GM23338 (cell line): ENCODE data around the gene IWS1. TPM values are rescaled to one million over a fixed set of nuclear protein-coding genes. Genes with fewer than 3 reads are reported as not detected.

Source experiments
- ATAC-seq: fragments of 200-7000 bp; cut with Tn5 transposase; 3 replicates; pipeline ENCODE4 v1.9.1; 2020
- DNase-seq: peaks from one replicate; pipeline ENCODE4 v3.0.0-alpha.2; 2015; ENCODE audit warnings: low spot score
- H2AFZ ChIP-seq: fragments of 200-600 bp; sonication (generic); 2 replicates; pipeline ENCODE4 v1.8.0; 2016; ENCODE audit warnings: antibody characterized with exemption, mild to moderate bottlenecking, moderate library complexity
- H3F3A ChIP-seq: fragments of 200-600 bp; sonication (generic); replicated peaks from 2 replicates; pipeline ENCODE4 v1.8.0; 2017; ENCODE audit warnings: antibody characterized with exemption, mixed run types, low read depth
- H3K27ac ChIP-seq: fragments of 200-600 bp; sonication (generic); 2 replicates; pipeline ENCODE4 v1.6.1; 2016; ENCODE audit warnings: low read depth
- H3K27me3 ChIP-seq: fragments of 200-600 bp; sonication (generic); 2 replicates; pipeline ENCODE4 v1.8.0; 2016; ENCODE audit warnings: mild to moderate bottlenecking, mixed run types, moderate library complexity; ENCODE audit not compliant: insufficient read depth
- H3K36me3 ChIP-seq: fragments of 200-600 bp; sonication (generic); 2 replicates; pipeline ENCODE4 v1.8.0; 2016; ENCODE audit warnings: mild to moderate bottlenecking; ENCODE audit not compliant: insufficient read depth
- H3K4me1 ChIP-seq: fragments of 200-600 bp; sonication (generic); 2 replicates; pipeline ENCODE4 v1.8.0; 2016; ENCODE audit warnings: mild to moderate bottlenecking, moderate library complexity; ENCODE audit not compliant: insufficient read depth
- H3K4me2 ChIP-seq: fragments of 200-600 bp; sonication (generic); 2 replicates; pipeline ENCODE4 v1.7.1; 2017; ENCODE audit warnings: mixed run types
- H3K4me3 ChIP-seq: fragments of 200-600 bp; sonication (generic); 2 replicates; pipeline ENCODE4 v1.6.1; 2016; ENCODE audit warnings: mixed run types
- H3K79me2 ChIP-seq: fragments of 200-600 bp; sonication (generic); replicated peaks from 2 replicates; pipeline ENCODE4 v1.8.0; 2017; ENCODE audit warnings: mild to moderate bottlenecking; ENCODE audit not compliant: insufficient read depth
- H3K9me2 ChIP-seq: fragments of 200-600 bp; sonication (generic); 2 replicates; pipeline ENCODE4 v1.8.0; 2017; ENCODE audit not compliant: insufficient read depth
- H4K20me1 ChIP-seq: fragments of 200-600 bp; sonication (generic); replicated peaks from 2 replicates; pipeline ENCODE4 v1.8.0; 2017; ENCODE audit warnings: mild to moderate bottlenecking; ENCODE audit not compliant: insufficient read depth
- H3K27ac Mint-ChIP-seq: 2 replicates; pipeline ENCODE4 v1.8.0; 2020; ENCODE audit warnings: inconsistent platforms, mild to moderate bottlenecking, moderate library complexity, mixed read lengths
- H3K27me3 Mint-ChIP-seq: 3 replicates; pipeline ENCODE4 v1.8.0; 2022; ENCODE audit warnings: low read depth, mild to moderate bottlenecking, moderate library complexity, mixed read lengths, inconsistent platforms; ENCODE audit not compliant: insufficient read depth, poor library complexity
- H3K36me3 Mint-ChIP-seq: 3 replicates; pipeline ENCODE4 v1.8.0; 2021; ENCODE audit warnings: low read depth, mild to moderate bottlenecking, inconsistent platforms, moderate library complexity, mixed read lengths
- H3K4me1 Mint-ChIP-seq: 3 replicates; pipeline ENCODE4 v1.8.0; 2020; ENCODE audit warnings: mild to moderate bottlenecking, inconsistent platforms, mixed read lengths
- H3K4me3 Mint-ChIP-seq: 3 replicates; pipeline ENCODE4 v1.8.0; 2021; ENCODE audit warnings: moderate library complexity, mild to moderate bottlenecking, inconsistent platforms, mixed read lengths
- H3K9me3 Mint-ChIP-seq: 3 replicates; pipeline ENCODE4 v1.8.0; 2020; ENCODE audit warnings: moderate library complexity, mild to moderate bottlenecking, inconsistent platforms, mixed read lengths
- CREB1 ChIP-seq: fragments of 250-450 bp; sonication (Bioruptor Pico); IDR thresholded peaks from 2 replicates; pipeline ENCODE4 v1.5.0; 2020; ENCODE audit warnings: low read depth, mild to moderate bottlenecking, moderate library complexity
- CTCF ChIP-seq, 2 experiments: fragments of 200-600 bp in 1 of 2; sonication (generic) in 1 of 2; conservative IDR thresholded peaks; 2 replicates each; pipeline versions ENCODE4 v1.5.1 to v1.6.1; 2016 to 2017; ENCODE audit warnings: antibody characterized with exemption in 2 of 2, low read depth in 2 of 2, mild to moderate bottlenecking in 2 of 2, moderate library complexity in 1 of 2
- JUNB ChIP-seq: IDR thresholded peaks from one replicate; pipeline ENCODE4 v1.6.1; 2016; ENCODE audit warnings: antibody characterized with exemption; ENCODE audit not compliant: unreplicated experiment
- REST ChIP-seq: IDR thresholded peaks from one replicate; pipeline ENCODE4 v1.6.1; 2018; ENCODE audit warnings: antibody characterized with exemption; ENCODE audit not compliant: unreplicated experiment
- ZNF331 ChIP-seq: fragments of 250-450 bp; sonication (Bioruptor Pico); IDR thresholded peaks from 2 replicates; pipeline ENCODE4 v1.5.0; 2020; ENCODE audit warnings: low read depth, mild to moderate bottlenecking, moderate library complexity
- ZNF462 ChIP-seq: fragments of 250-450 bp; sonication (Bioruptor Pico); IDR thresholded peaks from 2 replicates; pipeline ENCODE4 v1.5.0; 2020; ENCODE audit warnings: mild to moderate bottlenecking, moderate library complexity
- polyA plus RNA-seq: library from polyadenylated mRNA; unstranded; fragments of >200 nt; fragmentation: Nextera tagmentation; extraction: Ambion mirVana; gene quantifications from 2 replicates; pipeline ENCODE4 v1.2.1, GENCODE V29; 2016
- total RNA-seq: library from RNA; depleted of rRNA; stranded (reverse); fragments of >200 nt; shearing (Covaris generic); gene quantifications from 2 replicates; pipeline ENCODE4 v1.2.3, GENCODE V29; 2014

IWS1 gene
- total and polyA plus RNA-seq, 2 experiments from 2014 or later = 82.8 to 97.2 TPM

- Mint-ChIP-seq H3K4me1 (no peaks in the 10 kb centered on the region), H3K4me3 (no peak overlapping the region), H3K27ac (no peak overlapping the region), H3K9me3 (peaks cover 3% of the 10 kb centered on the region; the same call in 1 of the 3 replicates), H3K36me3 (no peaks in the 10 kb centered on the region; the same call in 2 of the 3 replicates), H3K27me3 (peaks cover 8% of the 10 kb centered on the region)
- Histone ChIP-seq H3K27ac (no peak overlapping the region), H3F3A (no peaks in the 10 kb centered on the region), H4K20me1 (no peaks in the 10 kb centered on the region), H2AFZ (no peak overlapping the region), H3K79me2 (no peaks in the 10 kb centered on the region), H3K4me1 (no peaks in the 10 kb centered on the region), H3K9me2 (no peaks in the 10 kb centered on the region), H3K4me3 (no peak overlapping the region), H3K36me3 (no peaks in the 10 kb centered on the region), H3K4me2 (no peak overlapping the region), H3K27me3 (no peaks in the 10 kb centered on the region)
- DNase-seq = no peak
- TF ChIP-seq ZNF331 (CRISPR knock-in tag) (no peak), CREB1 (CRISPR knock-in tag) (no peak), CTCF (conservative IDR thresholded peaks at IDR 0.05; ENCODE audit: low read depth in 2 of 2) (no peak)
- ATAC-seq = no peak
Observed at GRCh38 chr2:127434515-127434914, 91.8 kb downstream of the IWS1 start.

GRCh38 chr2:127431408-127432023 is 94.8 kb downstream of the IWS1 start:
- Mint-ChIP-seq H3K4me1 (no peaks in the 10 kb centered on the region), H3K4me3 (no peak overlapping the region), H3K27me3 (peaks cover 6% of the 10 kb centered on the region), H3K9me3 (no peaks in the 10 kb centered on the region), H3K27ac (no peak overlapping the region), H3K36me3 (no peaks in the 10 kb centered on the region; the same call in 2 of the 3 replicates)
- no peaks in the 10 kb centered on the region for H3K9me2 ChIP-seq
- H3K4me2 ChIP-seq = no peak overlapping the region
- ATAC-seq (no peak), DNase-seq (no peak)
- no peaks in the 10 kb centered on the region for H3K4me1 ChIP-seq
- H3F3A ChIP-seq = no peaks in the 10 kb centered on the region
- H3K79me2 ChIP-seq = no peaks in the 10 kb centered on the region
- no peaks in the 10 kb centered on the region for H4K20me1 ChIP-seq
- no peaks in the 10 kb centered on the region for H3K36me3 ChIP-seq
- H3K27ac ChIP-seq = no peak overlapping the region
- H3K27me3 ChIP-seq = no peaks in the 10 kb centered on the region
- H3K4me3 ChIP-seq = no peak overlapping the region
- no peak overlapping the region for H2AFZ ChIP-seq
- TF ChIP-seq JUNB (no peak), REST (no peak), ZNF331 (CRISPR knock-in tag) (no peak), CTCF (conservative IDR thresholded peaks at IDR 0.05; ENCODE audit: low read depth in 2 of 2) (no peak), ZNF462 (CRISPR knock-in tag) (no peak)
